Measurements from ENCODE around the gene RAPGEF2.
"Not testable (repeated sequence)": the region's sequence is repeated elsewhere in the genome, so short reads cannot be mapped to it uniquely, and the experiment has no call there.

RAPGEF2 gene

GRCh38 chr4:159240687-159241086 is 137.8 kb downstream of the RAPGEF2 start:
- DNase-seq (ENCODE audit: low read depth): no peak
- TF ChIP-seq POLR2A (IDR thresholded peaks at IDR 0.05; ENCODE audit: extremely low read depth, insufficient read length): no peak
- TF ChIP-seq MYC (IDR thresholded peaks at IDR 0.05; ENCODE audit: low read depth, low read length): no peak
- no peak for TF ChIP-seq MAX (IDR thresholded peaks at IDR 0.05; ENCODE audit: low read depth, low read length)
- TF ChIP-seq CTCF (IDR thresholded peaks at IDR 0.05; ENCODE audit: low read depth, low read length): no peak
- no peak overlapping the region for H3K4me3 ChIP-seq (ENCODE audit: low read depth, low read length)

GRCh38 chr4:159242427-159242826 is 139.5 kb downstream of the RAPGEF2 start:
- no peak overlapping the region for H3K4me3 ChIP-seq (ENCODE audit: low read depth, low read length)
- DNase-seq (ENCODE audit: low read depth): no peak
- TF ChIP-seq CTCF (IDR thresholded peaks at IDR 0.05; ENCODE audit: low read depth, low read length) (no peak), POLR2A (IDR thresholded peaks at IDR 0.05; ENCODE audit: extremely low read depth, insufficient read length) (no peak), MYC (IDR thresholded peaks at IDR 0.05; ENCODE audit: low read depth, low read length) (no peak), MAX (IDR thresholded peaks at IDR 0.05; ENCODE audit: low read depth, low read length) (no peak)

- no peak for DNase-seq (ENCODE audit: low read depth)
- no peak overlapping the region for H3K4me3 ChIP-seq (ENCODE audit: low read depth, low read length)
- TF ChIP-seq MAX (IDR thresholded peaks at IDR 0.05; ENCODE audit: low read depth, low read length) (no peak), MYC (IDR thresholded peaks at IDR 0.05; ENCODE audit: low read depth, low read length) (no peak), CTCF (IDR thresholded peaks at IDR 0.05; ENCODE audit: low read depth, low read length) (no peak), POLR2A (IDR thresholded peaks at IDR 0.05; ENCODE audit: extremely low read depth, insufficient read length) (no peak)
These were observed 145.7 kb downstream of the RAPGEF2 start for GRCh38 chr4:159248384-159249178.

GRCh38 chr4:159250751-159251325 is 148.0 kb downstream of the RAPGEF2 start:
- TF ChIP-seq MYC (IDR thresholded peaks at IDR 0.05; ENCODE audit: low read depth, low read length) (no peak), POLR2A (IDR thresholded peaks at IDR 0.05; ENCODE audit: extremely low read depth, insufficient read length) (no peak), MAX (IDR thresholded peaks at IDR 0.05; ENCODE audit: low read depth, low read length) (no peak), CTCF (IDR thresholded peaks at IDR 0.05; ENCODE audit: low read depth, low read length) (no peak)
- no peak for DNase-seq (ENCODE audit: low read depth)
- no peak overlapping the region for H3K4me3 ChIP-seq (ENCODE audit: low read depth, low read length)

- not testable (repeated sequence) for H3K4me3 ChIP-seq (ENCODE audit: low read depth, low read length); DNase-seq (ENCODE audit: low read depth)
These were observed 148.7 kb downstream of the RAPGEF2 start for GRCh38 chr4:159251580-159251979.

- no peak overlapping the region for H3K4me3 ChIP-seq (ENCODE audit: low read depth, low read length)
- DNase-seq (ENCODE audit: low read depth): no peak
- TF ChIP-seq CTCF (IDR thresholded peaks at IDR 0.05; ENCODE audit: low read depth, low read length) (no peak), MYC (IDR thresholded peaks at IDR 0.05; ENCODE audit: low read depth, low read length) (no peak), MAX (IDR thresholded peaks at IDR 0.05; ENCODE audit: low read depth, low read length) (no peak), POLR2A (IDR thresholded peaks at IDR 0.05; ENCODE audit: extremely low read depth, insufficient read length) (no peak)
These were observed 149.6 kb downstream of the RAPGEF2 start for GRCh38 chr4:159252491-159252890.

Data from NB4 (cell line).